ENCODE data around the gene RMND1. TPM values are rescaled to one million over a fixed set of nuclear protein-coding genes. Genes with fewer than 3 reads are reported as not detected.

RMND1 gene
- total and polyA plus RNA-seq, 9 of the 15 experiments (the other 6 are each of a cell fraction or from before 2014, with no cell fraction given), result 26.9 to 47.8 (median 36.2) TPM

DNA sequence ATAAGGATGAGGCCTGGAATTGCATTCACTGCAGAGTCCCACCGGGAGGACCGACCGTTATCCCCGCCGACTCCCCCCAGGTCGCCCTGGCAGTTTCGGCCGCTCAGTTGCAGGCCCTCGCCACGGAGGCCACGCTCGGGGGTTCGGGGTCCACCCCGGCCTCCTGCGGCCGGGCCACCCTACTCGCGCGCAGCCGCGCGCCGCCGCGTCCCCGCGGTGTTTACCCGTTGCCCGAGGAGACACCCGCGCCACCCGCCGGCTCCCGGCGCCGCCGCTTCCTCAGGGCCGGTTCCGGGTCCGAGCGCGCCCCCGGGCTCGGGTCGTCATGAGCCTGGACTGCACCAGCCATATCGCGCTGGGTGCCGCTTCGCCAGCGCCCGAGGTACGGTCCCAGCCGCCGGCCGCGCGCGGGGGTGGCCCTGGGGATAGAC, 41.9 kb upstream of the RMND1 start, which contains the start of gene CCDC170:
CCDC170 (plus strand) TSS at position 214 of the 431 bp plus-strand sequence; CDS start at position 326, 112 bp downstream.
- Histone ChIP-seq H3K9ac (ENCODE audit: insufficient read depth in 1 of 2, low read depth in 2 of 2, low read length in 2 of 2) (no peak within 1 kb of the TSS), H3K4me2 (ENCODE audit: insufficient read depth, low read length) (no peak within 1 kb of the TSS), H4K20me1 (replicated peaks; ENCODE audit: control insufficient read depth, insufficient read depth, low read length) (no peaks in the 10 kb centered on the region), H3K79me2 (ENCODE audit: control insufficient read depth, insufficient read depth, low read length) (no peaks in the 10 kb centered on the region), H3K27me3 (ENCODE audit: control insufficient read depth in 2 of 2, insufficient read depth in 2 of 2, low read length in 2 of 2) (peaks cover 40 to 48% of the 10 kb centered on the region in 2 experiments; a peak in 4 of 5 replicates), H3K9me3 (replicated peaks; ENCODE audit: control insufficient read depth, insufficient read depth, low read depth, low read length) (no peaks in the 10 kb centered on the region), H2AFZ (ENCODE audit: low read depth, low read length) (no peak within 1 kb of the TSS), H3K4me3 (no peak within 1 kb of the TSS), H3K27ac (ENCODE audit: extremely low read depth, low read depth, low read length) (no peak within 1 kb of the TSS), H3K36me3 (ENCODE audit: control insufficient read depth, insufficient read depth, low read length) (no peaks in the 10 kb centered on the region), H3K4me1 (replicated peaks in 1 of 2; ENCODE audit: control insufficient read depth in 2 of 2, insufficient read depth in 2 of 2, low read length in 2 of 2) (peaks cover 0 to 6% of the 10 kb centered on the region in 2 experiments; a peak in 1 of 5 replicates), H3K9me1 (ENCODE audit: control insufficient read depth, insufficient read depth, low read length) (no peaks in the 10 kb centered on the region)
- intact Hi-C loops (cut with micrococcal nuclease) (no loop called here), in situ Hi-C loops (cut with MboI) (no loop called here)
- BruUV-seq (replicated peaks), result no TSS peak
- FAIRE-seq (no peak), ATAC-seq (no peak), DNase-seq (ENCODE audit: extremely low read depth in 1 of 4, low spot score in 3 of 4) (no peak)
- CTCF ChIA-PET (ENCODE audit: low intra/inter-chr PET ratio), result no interaction called here
- no peak for TF ChIP-seq FOXP1 (CRISPR knock-in tag; IDR thresholded peaks at IDR 0.05)
- TF ChIP-seq TRIM28 (IDR thresholded peaks at IDR 0.05), result no peak
- TF ChIP-seq, protein P1, sequence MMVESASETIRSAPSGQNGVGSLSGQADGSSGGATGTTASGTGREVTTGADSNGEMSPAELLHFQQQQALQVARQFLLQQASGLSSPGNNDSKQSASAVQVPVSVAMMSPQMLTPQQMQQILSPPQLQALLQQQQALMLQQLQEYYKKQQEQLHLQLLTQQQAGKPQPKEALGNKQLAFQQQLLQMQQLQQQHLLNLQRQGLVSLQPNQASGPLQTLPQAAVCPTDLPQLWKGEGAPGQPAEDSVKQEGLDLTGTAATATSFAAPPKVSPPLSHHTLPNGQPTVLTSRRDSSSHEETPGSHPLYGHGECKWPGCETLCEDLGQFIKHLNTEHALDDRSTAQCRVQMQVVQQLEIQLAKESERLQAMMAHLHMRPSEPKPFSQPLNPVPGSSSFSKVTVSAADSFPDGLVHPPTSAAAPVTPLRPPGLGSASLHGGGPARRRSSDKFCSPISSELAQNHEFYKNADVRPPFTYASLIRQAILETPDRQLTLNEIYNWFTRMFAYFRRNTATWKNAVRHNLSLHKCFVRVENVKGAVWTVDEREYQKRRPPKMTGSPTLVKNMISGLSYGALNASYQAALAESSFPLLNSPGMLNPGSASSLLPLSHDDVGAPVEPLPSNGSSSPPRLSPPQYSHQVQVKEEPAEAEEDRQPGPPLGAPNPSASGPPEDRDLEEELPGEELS (CRISPR knock-in tag; IDR thresholded peaks at IDR 0.05; ENCODE audit: borderline replicate concordance), result no peak
- no peak for TF ChIP-seq MYC (IDR thresholded peaks at IDR 0.05; ENCODE audit: low read depth, low read length)
- no peak for TF ChIP-seq MYC (CRISPR knock-in tag; IDR thresholded peaks at IDR 0.05; ENCODE audit: borderline replicate concordance, low read depth)
- TF ChIP-seq ZNF764 (CRISPR knock-in tag; IDR thresholded peaks at IDR 0.05; ENCODE audit: low read depth), result no peak
- no peak for TF ChIP-seq RBM39 (optimal IDR thresholded peaks at IDR 0.05; ENCODE audit: low read depth, low read length)
- TF ChIP-seq, protein P2, sequence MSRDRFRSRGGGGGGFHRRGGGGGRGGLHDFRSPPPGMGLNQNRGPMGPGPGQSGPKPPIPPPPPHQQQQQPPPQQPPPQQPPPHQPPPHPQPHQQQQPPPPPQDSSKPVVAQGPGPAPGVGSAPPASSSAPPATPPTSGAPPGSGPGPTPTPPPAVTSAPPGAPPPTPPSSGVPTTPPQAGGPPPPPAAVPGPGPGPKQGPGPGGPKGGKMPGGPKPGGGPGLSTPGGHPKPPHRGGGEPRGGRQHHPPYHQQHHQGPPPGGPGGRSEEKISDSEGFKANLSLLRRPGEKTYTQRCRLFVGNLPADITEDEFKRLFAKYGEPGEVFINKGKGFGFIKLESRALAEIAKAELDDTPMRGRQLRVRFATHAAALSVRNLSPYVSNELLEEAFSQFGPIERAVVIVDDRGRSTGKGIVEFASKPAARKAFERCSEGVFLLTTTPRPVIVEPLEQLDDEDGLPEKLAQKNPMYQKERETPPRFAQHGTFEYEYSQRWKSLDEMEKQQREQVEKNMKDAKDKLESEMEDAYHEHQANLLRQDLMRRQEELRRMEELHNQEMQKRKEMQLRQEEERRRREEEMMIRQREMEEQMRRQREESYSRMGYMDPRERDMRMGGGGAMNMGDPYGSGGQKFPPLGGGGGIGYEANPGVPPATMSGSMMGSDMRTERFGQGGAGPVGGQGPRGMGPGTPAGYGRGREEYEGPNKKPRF (IDR thresholded peaks at IDR 0.05; ENCODE audit: low read depth, low read length), result no peak
- no peak for TF ChIP-seq ZKSCAN3 (CRISPR knock-in tag; IDR thresholded peaks at IDR 0.05)
- no peak for TF ChIP-seq PYGO2 (tag; IDR thresholded peaks at IDR 0.05)
- TF ChIP-seq TARDBP (IDR thresholded peaks at IDR 0.05), result no peak
- 58% methylated on average over 41 of the region's 58 CpGs for WGBS (ENCODE audit: insufficient coverage, low coverage, missing lambda C conversion rate)
- POLR2A ChIA-PET, result no interaction called here

All from K562 (cell line).